SK-N-SH treated with all-trans-retinoic acid at 6 μM for 48 hours (cell line): ENCODE measurements around the gene SIGLEC5.

Source experiments
- ATAC-seq: fragments of 200-7000 bp; cut with Tn5 transposase; 3 replicates; pipeline ENCODE4 v1.9.1; 2020; ENCODE audit warnings: mild to moderate bottlenecking, moderate library complexity
- ARNTL ChIP-seq: fragments of 450-650 bp; formaldehyde crosslinking; IDR thresholded peaks from 2 replicates; pipeline ENCODE4 v1.5.0; 2020; ENCODE audit warnings: low read depth, mild to moderate bottlenecking, moderate library complexity, borderline replicate concordance
- BACH2 ChIP-seq: fragments of 250-450 bp; sonication (Bioruptor Pico); IDR thresholded peaks from 2 replicates; pipeline ENCODE4 v1.9.0; 2021; ENCODE audit warnings: mild to moderate bottlenecking, borderline replicate concordance
- CREB5 ChIP-seq: fragments of 250-450 bp; sonication (Bioruptor Pico); IDR thresholded peaks from 2 replicates; pipeline ENCODE4 v1.5.1; 2020; ENCODE audit warnings: low read depth, mild to moderate bottlenecking, moderate library complexity
- CSDC2 ChIP-seq: fragments of 250-450 bp; sonication (Bioruptor Pico); IDR thresholded peaks from 2 replicates; pipeline ENCODE4 v1.5.0; 2020; ENCODE audit warnings: mild to moderate bottlenecking, moderate library complexity
- ESRRG ChIP-seq: fragments of 250-450 bp; sonication (Bioruptor Pico); IDR thresholded peaks from 2 replicates; pipeline ENCODE4 v1.6.1; 2021; ENCODE audit warnings: mild to moderate bottlenecking
- GLIS3 ChIP-seq: fragments of 250-450 bp; sonication (Bioruptor Pico); IDR thresholded peaks from 2 replicates; pipeline ENCODE4 v1.5.0; 2020; ENCODE audit warnings: mild to moderate bottlenecking, moderate library complexity
- ISL1 ChIP-seq: fragments of 250-450 bp; sonication (Bioruptor Pico); IDR thresholded peaks from 2 replicates; pipeline ENCODE4 v2.1.2; 2022; ENCODE audit warnings: mild to moderate bottlenecking, moderate library complexity
- OSR1 ChIP-seq: fragments of 250-450 bp; sonication (Bioruptor Pico); IDR thresholded peaks from 2 replicates; pipeline ENCODE4 v1.8.0; 2022; ENCODE audit warnings: moderate library complexity, mild to moderate bottlenecking, inconsistent platforms
- POU6F1 ChIP-seq: fragments of 250-450 bp; sonication (Bioruptor Pico); IDR thresholded peaks from 2 replicates; pipeline ENCODE4 v1.8.0; 2021; ENCODE audit warnings: low read depth, mild to moderate bottlenecking, moderate library complexity, borderline replicate concordance
- PPARA ChIP-seq: fragments of 250-450 bp; sonication (Bioruptor Pico); IDR thresholded peaks from 2 replicates; pipeline ENCODE4 v1.5.0; 2020; ENCODE audit warnings: mild to moderate bottlenecking, borderline replicate concordance
- RARB ChIP-seq: fragments of 250-450 bp; sonication (Bioruptor Pico); IDR thresholded peaks from 2 replicates; pipeline ENCODE4 v1.8.0; 2021; ENCODE audit warnings: mild to moderate bottlenecking, moderate library complexity
- SNAI2 ChIP-seq: fragments of 250-450 bp; sonication (Bioruptor Pico); IDR thresholded peaks from 2 replicates; pipeline ENCODE4 v1.5.0; 2020; ENCODE audit warnings: mild to moderate bottlenecking, moderate library complexity
- TCF4 ChIP-seq: fragments of 250-450 bp; sonication (Bioruptor Pico); IDR thresholded peaks from 2 replicates; pipeline ENCODE4 v1.8.0; 2021; ENCODE audit warnings: mild to moderate bottlenecking, moderate library complexity, borderline replicate concordance
- TOX ChIP-seq: fragments of 250-450 bp; sonication (Bioruptor Pico); IDR thresholded peaks from 2 replicates; pipeline ENCODE4 v1.8.0; 2021; ENCODE audit warnings: mild to moderate bottlenecking, moderate library complexity, borderline replicate concordance
- TSHZ2 ChIP-seq: fragments of 250-450 bp; sonication (Bioruptor Pico); IDR thresholded peaks from 2 replicates; pipeline ENCODE4 v1.5.0; 2020; ENCODE audit warnings: mild to moderate bottlenecking, moderate library complexity
- ZC3H10 ChIP-seq: fragments of 250-450 bp; sonication (Bioruptor Pico); IDR thresholded peaks from 2 replicates; pipeline ENCODE4 v1.5.1; 2021; ENCODE audit warnings: mild to moderate bottlenecking, moderate library complexity
- ZFP3 ChIP-seq: fragments of 250-450 bp; sonication (Bioruptor Pico); IDR thresholded peaks from 2 replicates; pipeline ENCODE4 v1.5.0; 2020; ENCODE audit warnings: mild to moderate bottlenecking, moderate library complexity
- ZFP30 ChIP-seq: fragments of 450-650 bp; formaldehyde crosslinking; IDR thresholded peaks from 2 replicates; pipeline ENCODE4 v1.5.0; 2022; ENCODE audit warnings: mild to moderate bottlenecking, moderate library complexity
- ZNF565 ChIP-seq: fragments of 450-650 bp; formaldehyde crosslinking; conservative IDR thresholded peaks from 2 replicates; pipeline ENCODE4 v1.5.0; 2020; ENCODE audit warnings: low read depth, mild to moderate bottlenecking, moderate library complexity
- ZNF70 ChIP-seq: fragments of 450-650 bp; formaldehyde crosslinking; IDR thresholded peaks from 2 replicates; pipeline ENCODE4 v1.5.0; 2020; ENCODE audit warnings: mild to moderate bottlenecking, moderate library complexity
- ZNF8 ChIP-seq: fragments of 450-650 bp; formaldehyde crosslinking; IDR thresholded peaks from 2 replicates; pipeline ENCODE4 v1.5.0; 2020; ENCODE audit warnings: mild to moderate bottlenecking, moderate library complexity
- TF ChIP-seq, protein P1 (sequence below): fragments of 250-450 bp; sonication (Bioruptor Pico); IDR thresholded peaks from 2 replicates; pipeline ENCODE4 v1.8.0; 2020; ENCODE audit warnings: mild to moderate bottlenecking, moderate library complexity, borderline replicate concordance
- TF ChIP-seq, protein P2 (sequence below): fragments of 250-450 bp; sonication (Bioruptor Pico); IDR thresholded peaks from 2 replicates; pipeline ENCODE4 v1.5.1; 2021; ENCODE audit warnings: mild to moderate bottlenecking, moderate library complexity

Gene SIGLEC5

GRCh38 chr19:51589511-51589910 lies 40.7 kb downstream of the SIGLEC5 start:
- TF ChIP-seq, protein P1, sequence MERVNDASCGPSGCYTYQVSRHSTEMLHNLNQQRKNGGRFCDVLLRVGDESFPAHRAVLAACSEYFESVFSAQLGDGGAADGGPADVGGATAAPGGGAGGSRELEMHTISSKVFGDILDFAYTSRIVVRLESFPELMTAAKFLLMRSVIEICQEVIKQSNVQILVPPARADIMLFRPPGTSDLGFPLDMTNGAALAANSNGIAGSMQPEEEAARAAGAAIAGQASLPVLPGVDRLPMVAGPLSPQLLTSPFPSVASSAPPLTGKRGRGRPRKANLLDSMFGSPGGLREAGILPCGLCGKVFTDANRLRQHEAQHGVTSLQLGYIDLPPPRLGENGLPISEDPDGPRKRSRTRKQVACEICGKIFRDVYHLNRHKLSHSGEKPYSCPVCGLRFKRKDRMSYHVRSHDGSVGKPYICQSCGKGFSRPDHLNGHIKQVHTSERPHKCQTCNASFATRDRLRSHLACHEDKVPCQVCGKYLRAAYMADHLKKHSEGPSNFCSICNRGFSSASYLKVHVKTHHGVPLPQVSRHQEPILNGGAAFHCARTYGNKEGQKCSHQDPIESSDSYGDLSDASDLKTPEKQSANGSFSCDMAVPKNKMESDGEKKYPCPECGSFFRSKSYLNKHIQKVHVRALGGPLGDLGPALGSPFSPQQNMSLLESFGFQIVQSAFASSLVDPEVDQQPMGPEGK (CRISPR knock-in tag): no peak
- TF ChIP-seq CREB5 (no peak), BACH2 (CRISPR knock-in tag) (no peak), TCF4 (no peak), TOX (CRISPR knock-in tag) (no peak), ESRRG (CRISPR knock-in tag) (no peak), OSR1 (no peak), PPARA (no peak), ZC3H10 (no peak), GLIS3 (CRISPR knock-in tag) (no peak), ZNF8 (CRISPR knock-in tag) (no peak), POU6F1 (CRISPR knock-in tag) (no peak), ZFP30 (CRISPR knock-in tag) (no peak), ZNF565 (CRISPR knock-in tag) (no peak), ISL1 (CRISPR knock-in tag) (no peak), ARNTL (no peak), RARB (CRISPR knock-in tag) (no peak), ZNF70 (CRISPR knock-in tag) (no peak), SNAI2 (no peak)
- no peak for ATAC-seq

GRCh38 chr19:51587264-51588191 lies 42.7 kb downstream of the SIGLEC5 start:
- ATAC-seq: no peak
- TF ChIP-seq ZNF8 (CRISPR knock-in tag): no peak
- TF ChIP-seq ZFP3 (CRISPR knock-in tag): no peak
- TF ChIP-seq TOX (CRISPR knock-in tag): no peak
- no peak for TF ChIP-seq ARNTL
- TF ChIP-seq ZNF565 (CRISPR knock-in tag): no peak
- TF ChIP-seq RARB (CRISPR knock-in tag): no peak
- TF ChIP-seq POU6F1 (CRISPR knock-in tag): no peak
- no peak for TF ChIP-seq TSHZ2 (CRISPR knock-in tag)
- TF ChIP-seq ZNF70 (CRISPR knock-in tag): no peak
- TF ChIP-seq, protein P2, sequence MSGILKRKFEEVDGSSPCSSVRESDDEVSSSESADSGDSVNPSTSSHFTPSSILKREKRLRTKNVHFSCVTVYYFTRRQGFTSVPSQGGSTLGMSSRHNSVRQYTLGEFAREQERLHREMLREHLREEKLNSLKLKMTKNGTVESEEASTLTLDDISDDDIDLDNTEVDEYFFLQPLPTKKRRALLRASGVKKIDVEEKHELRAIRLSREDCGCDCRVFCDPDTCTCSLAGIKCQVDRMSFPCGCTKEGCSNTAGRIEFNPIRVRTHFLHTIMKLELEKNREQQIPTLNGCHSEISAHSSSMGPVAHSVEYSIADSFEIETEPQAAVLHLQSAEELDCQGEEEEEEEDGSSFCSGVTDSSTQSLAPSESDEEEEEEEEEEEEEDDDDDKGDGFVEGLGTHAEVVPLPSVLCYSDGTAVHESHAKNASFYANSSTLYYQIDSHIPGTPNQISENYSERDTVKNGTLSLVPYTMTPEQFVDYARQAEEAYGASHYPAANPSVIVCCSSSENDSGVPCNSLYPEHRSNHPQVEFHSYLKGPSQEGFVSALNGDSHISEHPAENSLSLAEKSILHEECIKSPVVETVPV (CRISPR knock-in tag): no peak
- TF ChIP-seq CSDC2 (CRISPR knock-in tag): no peak
- TF ChIP-seq TCF4: no peak
- no peak for TF ChIP-seq CREB5
- TF ChIP-seq GLIS3 (CRISPR knock-in tag): no peak
- TF ChIP-seq, protein P1 (CRISPR knock-in tag): no peak
- TF ChIP-seq OSR1: no peak
- TF ChIP-seq ESRRG (CRISPR knock-in tag): no peak
- TF ChIP-seq ISL1 (CRISPR knock-in tag): no peak
- TF ChIP-seq, all 23 proteins: peak for 0
